Measurements from ENCODE around the gene VNN1.

DNA sequence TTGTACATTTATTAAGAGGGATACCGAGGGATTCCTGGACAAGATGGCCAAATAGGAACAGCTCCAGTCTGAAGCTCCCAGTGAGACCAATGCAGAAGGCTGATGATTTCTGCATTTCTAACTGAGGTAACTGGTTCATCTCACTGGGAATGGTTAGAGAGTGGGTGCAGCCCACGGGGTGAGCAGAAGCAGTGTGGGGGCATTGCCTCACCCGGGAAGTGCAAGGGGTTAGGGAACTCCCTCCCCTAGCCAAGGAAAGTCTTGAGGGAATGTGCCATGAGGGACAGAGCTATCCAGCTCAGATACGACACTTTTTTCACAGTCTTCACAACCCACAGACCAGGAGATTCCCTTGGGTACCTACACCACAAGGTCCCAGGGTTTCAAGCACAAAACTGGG lies 79.1 kb downstream of the VNN1 start:
- TF ChIP-seq, protein P1, sequence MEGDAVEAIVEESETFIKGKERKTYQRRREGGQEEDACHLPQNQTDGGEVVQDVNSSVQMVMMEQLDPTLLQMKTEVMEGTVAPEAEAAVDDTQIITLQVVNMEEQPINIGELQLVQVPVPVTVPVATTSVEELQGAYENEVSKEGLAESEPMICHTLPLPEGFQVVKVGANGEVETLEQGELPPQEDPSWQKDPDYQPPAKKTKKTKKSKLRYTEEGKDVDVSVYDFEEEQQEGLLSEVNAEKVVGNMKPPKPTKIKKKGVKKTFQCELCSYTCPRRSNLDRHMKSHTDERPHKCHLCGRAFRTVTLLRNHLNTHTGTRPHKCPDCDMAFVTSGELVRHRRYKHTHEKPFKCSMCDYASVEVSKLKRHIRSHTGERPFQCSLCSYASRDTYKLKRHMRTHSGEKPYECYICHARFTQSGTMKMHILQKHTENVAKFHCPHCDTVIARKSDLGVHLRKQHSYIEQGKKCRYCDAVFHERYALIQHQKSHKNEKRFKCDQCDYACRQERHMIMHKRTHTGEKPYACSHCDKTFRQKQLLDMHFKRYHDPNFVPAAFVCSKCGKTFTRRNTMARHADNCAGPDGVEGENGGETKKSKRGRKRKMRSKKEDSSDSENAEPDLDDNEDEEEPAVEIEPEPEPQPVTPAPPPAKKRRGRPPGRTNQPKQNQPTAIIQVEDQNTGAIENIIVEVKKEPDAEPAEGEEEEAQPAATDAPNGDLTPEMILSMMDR (IDR thresholded peaks at IDR 0.05) = no peak
- no peak for TF ChIP-seq POLR2A (IDR thresholded peaks at IDR 0.05)

Measured in heart left ventricle (tissue), 13 donors.